MM.1S (cell line): ENCODE data around the gene CTSD.

Source experiments
- CTCF ChIP-seq: fragments of 300-600 bp; sonication (generic); IDR thresholded peaks from 2 replicates; pipeline ENCODE4 v1.5.1; 2016; ENCODE audit warnings: antibody characterized with exemption, low read length, mixed read lengths
- EZH2 ChIP-seq: fragments of 300-600 bp; sonication (generic); optimal IDR thresholded peaks from 2 replicates; pipeline ENCODE3; 2017; ENCODE audit warnings: low read depth, mild to moderate bottlenecking, antibody characterized with exemption, low read length, mixed read lengths
- EZH2phosphoT487 ChIP-seq: fragments of 300-600 bp; sonication (generic); IDR thresholded peaks from 2 replicates; pipeline ENCODE4 v1.6.1; 2018; ENCODE audit warnings: antibody characterized with exemption, low read length

GRCh38 chr11:1751531-1751921 is 12.2 kb downstream of the CTSD start:
- TF ChIP-seq EZH2phosphoT487 (no peak), CTCF (no peak), EZH2 (no peak)
